Stimulated activated CD8-positive, alpha-beta memory T cell treated with anti-CD3 and anti-CD28 coated beads, Interleukin-7, amount 100 ng/mL, for 4 hours (primary cell): ENCODE data around the gene ASTL.

Experiments used
- DNase-seq, 2 donors: peaks; one replicate each; pipeline ENCODE4 v3.0.0-alpha.2; 2020; ENCODE audit warnings: low read depth in 2 of 2

Gene ASTL

DNA sequence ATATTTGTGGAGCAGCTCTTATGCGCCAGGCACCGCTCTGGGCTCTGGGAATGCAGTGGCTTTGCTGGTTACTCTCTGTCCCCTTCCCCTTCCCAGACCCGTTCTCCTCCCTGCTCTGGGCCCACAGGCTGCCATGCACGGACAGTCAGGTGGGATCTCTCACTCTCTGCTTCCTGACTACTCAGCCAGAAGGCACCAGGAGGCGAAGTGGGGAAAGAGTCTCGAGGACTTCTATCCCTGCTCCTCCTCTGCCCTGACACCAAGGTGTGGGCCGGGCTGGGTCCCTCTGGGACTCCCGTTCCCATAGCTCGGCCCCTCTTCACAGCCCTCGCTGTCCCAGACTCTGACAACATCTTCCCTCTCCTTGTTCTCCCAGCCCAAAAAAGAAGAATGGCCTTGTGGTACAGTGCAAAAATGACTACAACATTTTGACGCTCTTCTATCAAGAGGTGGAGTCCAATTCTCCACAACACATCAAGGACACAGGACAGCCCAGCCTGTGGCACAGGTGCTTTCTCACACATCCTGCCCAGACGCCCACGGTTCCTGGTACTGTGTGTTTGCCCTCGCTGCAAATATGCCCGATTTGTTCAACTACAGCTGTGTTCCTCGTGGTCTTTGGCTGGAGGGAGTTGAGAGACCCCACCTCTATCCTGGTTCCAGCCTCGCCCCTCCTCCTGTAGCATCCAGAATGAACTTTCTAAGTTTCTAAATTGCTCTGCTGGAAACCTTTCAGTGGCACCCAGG, 21.0 kb upstream of the ASTL start:
- DNase-seq = peak in 1 of 2 donors; percentile 51

DNA sequence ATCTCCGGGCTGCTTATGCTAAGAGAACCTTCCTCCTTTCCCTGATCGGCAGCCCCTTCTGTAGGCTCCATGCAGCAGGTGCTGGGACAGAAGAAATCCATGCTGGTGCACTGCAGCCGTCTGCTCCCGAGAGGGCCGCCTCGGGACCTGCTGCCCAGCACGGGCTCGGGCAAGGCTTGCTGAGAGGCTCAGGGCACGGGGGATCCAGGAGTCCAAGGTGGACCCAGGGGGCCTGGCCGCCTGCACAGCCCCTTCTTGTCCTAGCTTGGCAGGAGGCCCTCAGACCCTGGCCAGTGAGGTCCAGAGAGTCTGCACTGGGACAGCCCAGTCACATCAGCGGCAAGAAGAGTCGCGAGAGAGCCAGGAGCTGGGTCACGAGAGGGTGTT, 20.2 kb upstream of the ASTL start:
- no peak for DNase-seq

DNA sequence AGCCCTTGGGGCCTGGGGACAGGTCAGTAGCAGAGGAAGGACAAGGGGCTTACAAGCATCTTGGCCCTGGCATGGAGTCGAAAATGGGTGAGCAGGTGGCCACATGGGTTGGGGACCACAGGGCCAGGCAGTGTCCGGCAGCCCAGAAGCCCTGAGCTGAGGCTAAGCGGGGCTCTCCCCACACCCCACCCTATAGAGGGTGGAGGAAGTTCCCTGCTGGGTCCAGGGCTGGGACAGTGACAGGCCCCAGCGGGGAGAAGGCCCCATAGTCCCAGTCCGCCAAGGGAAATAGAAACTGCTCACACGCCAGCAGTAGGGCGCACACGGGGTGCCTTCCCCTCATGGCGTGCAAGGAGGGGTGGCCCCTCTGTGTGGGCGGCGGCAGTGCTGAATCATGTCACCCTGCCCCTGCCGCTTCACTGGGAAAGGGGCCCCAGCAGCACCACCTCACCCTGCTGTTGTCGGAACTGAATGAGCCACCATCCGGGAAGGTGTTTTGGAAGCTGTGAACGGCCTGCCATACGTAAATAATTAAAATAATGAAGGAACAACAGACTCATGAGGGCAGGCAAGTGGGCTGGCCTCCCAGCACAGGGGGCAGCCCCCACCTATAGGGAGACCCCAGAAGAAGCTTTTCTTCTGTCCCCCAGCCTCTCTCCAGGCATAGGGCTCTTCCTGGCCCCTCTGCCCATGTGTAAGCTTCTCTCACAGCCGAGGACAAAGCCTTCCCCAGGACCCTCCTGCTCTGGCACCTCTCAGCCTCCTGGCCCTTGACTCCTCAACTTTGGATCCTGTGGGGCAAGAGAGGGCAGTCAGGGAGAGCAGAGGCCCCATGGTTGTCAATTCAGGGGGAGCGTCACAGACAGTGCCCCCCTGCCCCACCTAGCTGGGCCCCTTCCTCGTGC, 19.6 kb upstream of the ASTL start:
- DNase-seq = peak; percentile 88 to 92

DNA sequence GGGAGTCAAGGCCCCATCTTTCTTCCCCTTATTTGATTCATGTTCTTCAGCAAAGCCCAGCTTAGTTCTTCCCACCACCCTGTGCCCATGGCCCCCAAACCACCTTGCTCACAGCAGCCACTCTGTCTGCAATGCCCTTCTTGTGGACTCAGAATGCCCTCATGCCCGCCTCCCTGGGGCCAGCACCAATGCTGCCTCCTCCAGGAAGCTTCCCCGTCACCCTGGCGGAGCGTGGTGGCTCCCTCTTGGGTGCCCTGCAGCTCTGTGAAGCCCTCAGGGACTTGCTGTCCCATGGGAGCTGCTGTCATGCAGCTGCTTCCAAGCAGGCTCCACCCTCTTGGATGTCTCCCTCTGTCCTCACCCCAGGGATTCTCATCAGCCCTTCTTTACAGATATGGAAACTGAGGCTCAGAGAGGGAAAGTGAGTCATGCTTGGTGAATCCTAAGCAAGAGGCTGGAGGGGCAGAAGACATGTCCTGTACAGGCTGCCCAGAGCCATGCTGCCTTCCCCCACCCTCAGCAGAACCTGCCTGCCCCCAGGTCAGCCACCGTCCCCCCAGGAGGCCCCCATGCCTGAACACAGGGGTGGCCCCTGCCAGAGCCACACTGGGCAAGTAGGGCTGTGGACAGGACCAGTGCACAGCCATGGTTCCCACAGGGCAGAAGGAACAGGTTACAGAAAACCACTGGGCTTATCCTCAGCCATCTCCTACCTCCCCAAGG, 18.8 kb upstream of the ASTL start:
- DNase-seq = no peak

DNA sequence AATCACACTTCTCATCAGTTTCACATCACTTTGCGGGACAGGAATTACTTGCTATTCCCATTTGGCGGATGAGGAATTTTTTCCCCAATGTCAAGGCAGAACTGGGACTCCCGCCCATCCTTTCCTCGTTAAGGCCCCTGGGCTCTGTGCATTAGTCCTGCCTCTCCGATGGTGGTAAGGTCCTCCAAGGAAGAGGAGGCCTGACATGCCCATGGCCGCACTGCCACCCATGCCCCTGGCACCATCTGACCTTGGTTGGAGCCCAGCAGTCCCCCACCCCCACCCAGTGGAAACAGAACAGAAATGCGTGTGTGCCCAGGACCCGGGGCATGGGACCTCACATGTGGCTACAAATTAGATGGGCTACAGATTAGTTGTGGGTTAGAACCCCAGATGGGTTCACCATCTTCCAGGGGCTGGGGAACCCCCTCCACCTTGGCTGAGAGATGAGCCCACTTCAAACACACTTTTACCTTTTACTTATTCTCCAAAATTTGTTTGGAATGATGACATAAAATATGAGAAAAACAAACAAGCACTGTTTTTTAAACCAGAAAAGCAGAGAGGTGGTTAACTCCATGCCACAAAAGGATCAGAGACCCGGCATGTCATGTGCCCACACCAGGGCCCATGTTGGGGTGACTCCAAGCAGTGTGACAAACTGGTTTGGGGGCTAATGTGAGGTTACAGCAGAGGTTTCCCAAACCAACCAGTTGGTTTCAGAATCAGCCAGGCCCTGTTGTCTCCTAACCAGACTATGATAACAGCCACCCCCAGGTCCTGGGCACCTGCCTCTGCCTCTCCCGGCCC, 17.9 kb upstream of the ASTL start:
- DNase-seq = no peak

DNA sequence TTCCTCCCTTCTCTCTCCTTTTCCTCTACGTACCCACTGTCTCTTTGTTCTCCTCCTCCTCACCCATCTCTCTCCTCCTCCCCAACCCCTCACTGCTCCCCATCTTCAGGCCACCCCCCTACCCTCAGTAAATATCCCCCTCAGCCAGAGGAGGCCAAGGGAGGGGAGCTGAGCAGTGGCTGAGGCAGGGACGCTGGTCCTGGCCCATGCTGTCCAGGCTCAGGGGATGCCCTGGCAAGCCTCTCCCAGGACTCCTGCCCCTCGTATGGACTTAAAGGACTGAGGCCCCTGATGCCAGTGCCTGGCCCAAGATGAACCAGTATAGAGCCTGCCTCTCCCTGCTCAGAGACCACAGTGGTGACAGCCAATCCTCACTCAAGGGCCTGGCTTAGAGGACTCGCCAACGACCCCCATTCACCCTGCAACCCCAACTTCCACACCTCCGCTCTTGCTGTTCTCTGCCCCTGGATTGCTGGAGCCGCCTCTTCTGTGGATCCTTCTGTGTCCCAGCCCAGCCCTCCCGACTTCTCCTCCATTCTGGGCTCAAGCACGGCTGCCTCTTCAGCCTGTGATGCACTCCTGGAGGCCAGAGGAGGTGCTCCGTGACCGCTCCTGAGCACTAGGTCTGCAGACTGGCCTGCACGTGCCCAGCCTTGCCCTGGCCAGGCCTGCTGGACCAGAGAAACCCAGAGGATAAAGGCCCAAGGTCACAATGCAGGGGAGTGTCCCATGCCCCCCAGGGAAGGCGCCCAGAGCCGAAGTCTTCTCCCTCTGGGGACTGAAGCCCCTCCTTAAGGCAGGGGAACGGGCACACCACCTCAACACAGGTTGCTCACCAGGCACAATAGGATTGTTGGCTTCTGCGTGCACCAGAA, 16.4 kb upstream of the ASTL start:
- DNase-seq = no peak

DNA sequence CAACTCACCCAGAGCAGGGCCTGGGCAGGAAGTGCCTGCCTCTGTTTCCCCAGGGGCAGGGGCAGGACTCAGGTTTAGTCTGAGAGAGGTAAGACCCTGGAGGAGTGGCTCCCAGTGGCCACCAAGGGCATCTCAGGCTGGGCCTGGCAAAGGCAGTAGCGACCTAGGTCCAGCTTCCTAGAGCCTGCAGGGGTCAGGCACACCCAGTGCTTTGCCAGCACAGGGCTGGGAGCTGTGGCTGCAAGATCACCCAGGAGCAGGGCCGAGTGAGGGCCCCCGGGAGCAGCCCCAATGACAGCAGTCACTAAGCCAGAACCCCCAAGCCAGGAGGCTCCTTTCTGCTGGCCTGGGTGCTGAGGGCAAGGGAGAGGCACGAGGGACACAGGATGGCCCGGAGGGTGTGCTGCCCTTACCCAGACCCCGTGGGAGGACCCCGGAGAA, 15.7 kb upstream of the ASTL start:
- DNase-seq = no peak

DNA sequence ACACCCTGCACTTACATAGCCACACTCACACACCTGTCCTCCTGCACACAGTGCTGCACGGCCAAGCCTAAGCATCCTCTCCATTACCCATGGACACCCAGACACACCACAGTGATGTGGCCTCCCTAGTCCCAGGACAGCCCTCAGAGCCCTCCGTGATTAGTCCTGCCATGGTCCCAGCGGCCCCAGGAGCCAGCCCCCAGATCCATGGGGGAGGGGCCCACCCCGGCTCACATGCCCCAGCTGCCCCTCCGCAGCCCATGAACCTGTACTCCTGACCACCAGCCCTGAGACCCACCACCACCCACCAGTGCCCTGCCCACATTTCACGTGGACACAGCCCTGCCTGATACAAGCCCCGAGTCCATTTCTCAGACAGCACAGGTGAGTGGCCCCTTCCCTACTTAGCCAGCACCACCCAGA, 15.0 kb upstream of the ASTL start:
- DNase-seq = no peak

DNA sequence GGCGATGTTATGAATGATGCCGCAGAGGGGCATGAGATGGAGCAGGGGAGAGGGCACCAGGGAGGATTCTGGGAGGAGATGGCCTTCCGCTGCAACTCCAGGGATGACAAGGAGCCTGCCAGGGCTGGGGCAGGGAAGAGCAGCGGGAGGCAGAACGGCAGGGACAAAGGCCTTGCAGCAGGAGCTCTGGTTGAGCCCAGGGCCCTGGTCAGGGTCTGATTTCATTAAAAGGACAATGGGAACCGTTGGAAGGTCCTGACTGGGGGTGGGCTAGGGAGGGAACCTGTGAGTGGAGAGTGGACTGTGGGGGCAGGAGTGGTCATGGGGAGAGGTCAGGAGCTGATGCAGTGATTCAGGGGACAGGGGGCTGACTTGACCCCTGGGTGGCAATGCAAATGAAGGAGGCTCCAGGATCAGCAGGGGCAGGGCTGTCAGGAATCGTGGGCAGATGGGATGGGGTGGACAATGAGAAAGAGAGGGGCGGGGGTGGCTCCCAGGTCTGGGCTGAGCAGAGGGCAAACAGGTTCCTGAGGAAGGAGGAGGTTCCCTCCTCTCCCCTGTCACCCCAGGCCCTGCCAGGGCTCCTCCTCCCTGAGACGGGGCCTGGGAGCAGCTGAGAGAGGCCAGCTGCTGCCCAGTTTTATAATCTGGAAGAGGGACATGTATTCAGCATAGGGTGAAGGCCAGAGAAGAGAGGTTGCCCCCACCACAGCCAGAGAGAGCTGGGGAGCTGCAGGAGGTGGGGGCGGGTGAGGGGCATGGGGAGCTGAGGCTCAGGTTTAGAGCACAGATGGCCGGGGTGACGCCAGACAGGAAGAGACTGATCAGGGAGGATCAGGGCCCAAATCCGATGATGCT, 14.2 kb upstream of the ASTL start:
- DNase-seq = no peak

DNA sequence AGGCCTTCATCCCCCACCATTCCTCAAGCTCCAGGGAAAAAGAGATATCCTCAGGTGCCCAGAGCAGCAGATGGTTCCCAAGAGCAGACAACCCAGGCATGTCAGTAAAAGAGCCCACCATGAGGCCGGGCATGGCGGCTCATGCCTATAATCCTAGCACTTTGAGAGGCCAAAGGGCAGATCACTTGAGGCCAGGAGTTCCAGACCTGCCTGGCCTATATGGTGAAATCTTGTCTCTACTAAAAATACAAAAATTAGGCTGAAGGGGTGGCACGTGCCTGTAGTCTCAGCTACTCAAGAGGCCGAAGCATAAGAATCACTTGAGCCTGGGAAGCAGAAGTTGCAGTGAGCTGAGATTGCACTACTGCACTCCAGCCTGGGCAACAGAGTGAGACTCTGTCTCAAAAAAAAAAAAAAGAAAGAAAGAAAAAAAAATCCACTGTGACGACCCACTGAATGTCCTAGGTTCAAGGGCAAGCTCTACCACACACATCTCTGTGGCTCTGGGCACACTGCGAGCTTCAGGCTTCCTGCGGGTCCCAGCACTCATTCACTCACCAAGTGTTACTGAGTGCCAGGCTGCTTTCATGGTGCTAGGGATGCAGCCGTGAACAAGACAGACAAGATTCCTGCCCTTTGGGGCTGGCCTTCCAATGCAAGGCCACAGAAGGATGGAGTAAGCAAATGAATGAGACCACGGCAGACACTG, 13.4 kb upstream of the ASTL start:
- DNase-seq = no peak

DNA sequence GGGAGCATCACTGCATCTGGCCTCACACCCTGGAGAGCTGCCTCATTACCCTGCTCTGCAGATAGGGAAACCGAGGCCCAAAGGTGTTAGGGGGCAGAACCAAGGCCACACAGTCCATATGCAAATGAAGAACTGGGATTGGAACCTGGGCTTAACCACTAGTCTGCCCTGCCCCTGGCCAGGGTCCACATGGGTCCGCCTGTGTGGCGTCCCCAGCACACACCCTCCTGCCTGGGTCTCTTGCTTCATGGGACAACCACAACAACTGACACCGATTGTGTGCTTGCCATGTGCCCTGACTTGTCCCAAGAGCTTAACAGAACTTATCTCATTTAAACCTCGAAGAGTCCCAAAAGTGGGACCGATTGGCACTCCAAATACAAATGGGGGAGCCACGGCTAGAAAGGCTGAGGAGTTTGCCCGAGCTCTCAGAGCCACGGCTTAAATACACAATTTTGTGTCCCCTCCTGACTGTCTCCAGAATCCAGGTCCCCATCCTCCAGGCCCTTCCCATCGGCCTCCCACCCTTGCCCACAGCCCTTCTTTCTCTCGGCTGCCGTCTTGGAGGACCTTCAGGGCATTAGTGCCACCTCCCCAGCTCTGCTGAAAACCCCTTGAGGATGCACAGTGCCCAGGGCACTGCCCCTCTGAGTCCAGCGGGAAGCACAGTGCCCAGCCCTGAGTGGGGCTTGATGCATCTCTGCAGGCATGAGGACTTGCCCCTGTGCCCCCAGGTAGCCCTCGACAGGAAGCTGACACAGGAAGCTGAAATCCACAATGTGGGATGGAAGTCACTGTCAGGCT, 12.7 kb upstream of the ASTL start:
- no peak for DNase-seq

DNA sequence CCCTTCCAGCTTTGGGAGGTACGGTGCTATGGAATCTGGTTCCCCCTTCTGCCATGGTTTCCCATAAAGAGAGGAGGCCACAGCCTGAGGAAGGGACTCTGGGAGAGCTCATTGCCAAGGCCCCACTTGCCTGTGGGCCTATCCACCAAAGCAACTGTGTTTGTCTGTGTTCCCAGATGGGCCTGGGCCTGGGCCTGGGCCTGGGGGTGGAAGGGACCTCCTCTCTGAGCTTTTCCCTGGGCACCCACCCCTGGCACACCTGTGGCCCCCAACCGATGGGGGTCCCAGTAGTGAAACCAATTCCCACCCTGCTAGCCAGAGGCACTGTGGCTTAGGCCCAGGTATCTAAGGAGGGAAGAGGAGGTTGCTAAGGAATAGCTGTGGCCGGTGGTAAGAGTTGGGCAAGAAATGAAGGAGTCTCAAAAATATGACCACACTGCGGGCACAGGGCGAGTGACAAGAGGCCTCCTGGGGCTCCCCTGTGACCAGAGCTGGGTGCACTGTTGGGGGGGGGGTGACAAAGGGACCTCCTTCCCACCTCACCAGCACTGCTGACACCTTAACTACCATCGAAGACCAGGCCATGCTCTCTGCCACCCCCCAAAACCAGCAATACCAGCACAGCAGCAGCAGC, 11.8 kb upstream of the ASTL start:
- DNase-seq = no peak

DNA sequence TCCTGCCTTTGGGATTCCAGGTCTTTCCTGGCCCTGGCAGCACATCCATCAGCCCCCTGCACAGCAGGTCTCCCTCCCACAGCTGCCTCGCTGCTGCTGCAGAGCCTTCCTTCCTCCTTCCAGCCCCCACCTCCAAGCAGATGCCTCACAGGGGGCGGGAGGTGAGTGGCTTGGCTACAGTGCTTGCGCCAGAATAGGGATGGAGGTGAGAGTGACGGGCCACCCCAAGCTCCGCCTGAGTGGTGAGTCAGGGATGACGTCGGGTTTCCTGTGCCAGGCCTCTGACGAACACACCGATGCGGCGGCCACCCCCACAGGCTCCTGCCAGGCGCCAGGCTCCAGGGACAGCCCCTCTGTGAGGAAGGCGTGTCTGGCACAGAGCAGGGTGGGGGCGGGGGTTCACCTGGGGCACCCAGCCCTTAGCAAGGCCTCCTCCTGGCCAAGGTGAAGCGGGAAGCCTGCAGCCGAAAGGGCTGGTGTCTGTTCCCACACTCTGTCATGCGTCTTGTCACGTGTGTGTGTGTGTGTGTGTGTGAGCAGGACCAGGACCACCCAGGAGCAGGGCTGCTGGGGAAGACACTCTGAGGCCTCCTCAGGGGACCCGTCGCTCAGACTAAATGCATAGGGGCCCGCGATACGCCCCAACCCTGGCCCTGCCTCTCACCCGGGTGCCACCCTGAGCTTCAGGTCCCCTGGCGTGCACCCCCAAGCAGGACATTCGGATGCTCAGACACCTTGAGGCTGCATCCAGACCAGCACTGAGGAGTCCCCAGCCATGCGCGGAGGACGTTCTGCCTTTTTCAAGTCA, 10.3 kb upstream of the ASTL start:
- peak; percentile 98 for DNase-seq

DNA sequence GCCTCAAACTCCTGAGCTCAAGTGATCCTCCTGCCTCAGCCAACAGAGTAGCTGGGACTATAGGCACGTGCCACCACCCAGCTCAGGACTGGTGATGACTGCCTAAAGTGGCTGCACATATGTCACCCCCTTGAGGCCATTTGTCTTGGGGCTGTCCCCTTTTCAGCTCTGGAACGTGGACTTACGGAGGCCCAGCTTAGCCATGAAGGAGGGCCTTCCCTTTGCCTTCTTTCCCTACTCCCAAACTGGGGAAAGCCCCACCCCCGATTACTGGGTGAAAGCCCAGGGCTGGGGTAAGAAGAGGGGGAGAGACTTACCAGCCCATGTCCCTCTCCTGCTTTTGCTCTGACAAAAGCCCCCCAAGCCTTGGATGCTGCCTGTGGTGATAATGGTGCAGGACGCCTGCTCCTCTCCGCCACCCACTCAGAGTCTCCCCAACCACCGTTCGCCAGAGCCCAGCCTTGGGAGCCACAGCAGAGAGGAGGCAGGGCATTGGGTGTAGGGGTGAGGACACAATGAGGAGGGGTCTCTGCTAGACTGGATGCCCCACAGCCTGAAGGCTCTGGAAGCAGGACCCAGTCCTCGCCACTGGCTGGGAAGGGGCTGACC, 9.4 kb upstream of the ASTL start:
- DNase-seq = no peak

DNA sequence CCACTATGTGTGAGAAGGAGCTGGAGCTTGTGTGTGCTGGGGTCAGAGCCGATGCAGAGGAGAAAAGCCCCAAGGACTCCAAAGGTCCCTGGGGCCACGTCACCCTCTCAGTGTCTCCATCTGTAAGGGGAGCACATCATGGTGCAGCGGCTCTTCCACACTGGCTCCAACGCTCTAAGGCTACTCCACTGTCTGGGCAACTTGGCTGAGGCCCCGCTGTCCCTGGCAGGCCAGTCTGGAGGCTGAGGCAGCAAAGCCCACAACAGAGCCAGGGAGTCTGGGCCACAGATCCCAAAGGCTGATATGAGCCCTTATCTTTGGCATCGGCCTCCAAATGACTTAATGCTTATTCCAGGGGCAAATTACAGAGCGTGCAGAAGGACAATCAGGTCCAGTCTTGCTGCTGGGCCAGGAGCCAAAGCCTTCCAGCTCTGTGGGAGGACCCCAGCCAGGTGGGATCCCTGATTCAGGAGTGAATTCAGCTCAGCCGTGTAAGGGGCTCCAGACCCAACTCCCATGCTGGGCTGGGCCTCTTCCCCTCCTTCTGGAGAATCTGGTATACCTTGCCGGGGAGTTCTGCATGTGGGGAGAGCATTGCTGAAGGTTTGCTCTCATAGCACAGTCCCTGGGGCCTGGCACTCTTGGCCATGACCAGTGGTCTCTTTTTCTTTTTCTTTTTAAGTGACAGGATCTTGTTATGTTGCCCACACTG, 8.7 kb upstream of the ASTL start:
- DNase-seq = no peak
